Upper lobe of left lung (tissue), 6 donors: ENCODE measurements around the gene CNNM3. TPM values are rescaled to one million over a fixed set of nuclear protein-coding genes. Genes with fewer than 3 reads are reported as not detected.

Experiments used
- ATAC-seq, 2 donors: fragments of 200-7000 bp; cut with Tn5 transposase; one replicate each; pipeline ENCODE4 v1.9.1; 2022; ENCODE audit warnings: mild to moderate bottlenecking in 2 of 2, moderate library complexity in 2 of 2; ENCODE audit not compliant: low FRiP score in 2 of 2
- DNase-seq, 2 donors: peaks; one replicate each; pipeline ENCODE4 v3.0.0-alpha.2; 2019 to 2020
- H3K27ac ChIP-seq, 4 donors: fragments of 200-600 bp; sonication (generic); one replicate each; pipeline ENCODE4 v1.5.1; 2016 to 2019
- H3K27me3 ChIP-seq, 4 donors: fragments of 200-600 bp; sonication (generic); one replicate each; pipeline ENCODE4 v1.5.1; 2017 to 2019
- H3K36me3 ChIP-seq, 4 donors: fragments of 200-600 bp; sonication (generic); one replicate each; pipeline ENCODE4 v1.5.1; 2016 to 2019
- H3K4me1 ChIP-seq, 4 donors: fragments of 200-600 bp; sonication (generic); one replicate each; pipeline ENCODE4 v1.5.1; 2018 to 2019
- H3K4me3 ChIP-seq, 4 donors: fragments of 200-600 bp; sonication (generic); one replicate each; pipeline ENCODE4 v1.5.1; 2017 to 2019; ENCODE audit warnings: mild to moderate bottlenecking in 2 of 4, moderate library complexity in 1 of 4
- H3K9me3 ChIP-seq, 4 donors: fragments of 200-600 bp; sonication (generic); one replicate each; pipeline ENCODE4 v1.5.1; 2018 to 2019
- EP300 ChIP-seq, 4 donors: sonication (generic); formaldehyde crosslinking; IDR thresholded peaks; one replicate each; pipeline ENCODE4 v1.5.1; 2017; ENCODE audit warnings: antibody characterized with exemption in 4 of 4, control low read depth in 2 of 4
- POLR2A ChIP-seq, 4 donors: fragments of 450-650 bp; IDR thresholded peaks; one replicate each; pipeline ENCODE4 v1.5.1; 2016 to 2017; ENCODE audit warnings: antibody characterized with exemption in 4 of 4, mild to moderate bottlenecking in 2 of 4
- POLR2AphosphoS5 ChIP-seq, 2 donors: sonication (generic); formaldehyde crosslinking; IDR thresholded peaks; one replicate each; pipeline ENCODE4 v1.5.1; 2017; ENCODE audit warnings: antibody characterized with exemption in 2 of 2
- WGBS, 2 donors: methylation state at CpG; one replicate each; pipeline ENCODE4 v1.1.5; 2017 to 2018; 5-methylcytosine and 5-hydroxymethylcytosine counted together
- total RNA-seq, 6 donors: library from RNA; depleted of rRNA in 4 of 6; stranded (reverse); fragments of >200 nt in 4 of 6; gene quantifications; one replicate each; pipeline versions ENCODE4 v1.1.0 to v1.2.1, GENCODE V29; 2016 to 2021
- TF ChIP-seq, protein P1 (sequence below), 6 experiments: fragments of 450-650 bp in 4 of 6; fragments of 200-600 bp in 2 of 6; sonication (generic) in 2 of 6; IDR thresholded peaks; one replicate each; pipeline ENCODE4 v1.5.1; 2016 to 2019; ENCODE audit warnings: antibody characterized with exemption in 6 of 6
- donor health status: DM: no; HTN: no; CAD: no; lungs with moderate emphysema.
- donor health status: DM: no; HTN: yes; CAD: no; lungs with severe emphysema.

The CNNM3 gene
- total RNA-seq, 6 donors from 2014 or later, result 17.2 to 52.4 (median 26.5) TPM

DNA sequence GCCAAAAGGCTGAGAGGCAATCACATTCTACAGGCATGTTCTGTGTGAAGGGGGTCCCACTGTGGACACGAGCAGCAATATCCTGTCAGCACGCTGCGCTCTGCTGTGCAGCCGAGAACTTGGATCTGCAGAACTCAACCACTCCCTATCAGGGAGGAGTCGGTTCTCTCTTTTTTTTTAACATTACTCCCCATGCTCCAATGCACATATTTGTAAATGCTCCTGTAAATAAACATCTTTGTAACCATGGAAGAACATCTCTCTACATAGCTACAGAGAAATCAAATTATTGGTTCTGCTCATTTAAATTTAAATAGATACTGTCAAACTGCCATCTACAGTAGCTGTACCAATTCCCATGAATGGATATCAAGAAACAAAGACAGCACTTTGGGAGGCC lies 30.8 kb downstream of the CNNM3 start:
- no peak overlapping the region for H3K4me3 ChIP-seq
- WGBS, 2 donors, result 94 to 98% methylated on average over 5 of the region's 5 CpGs
- no peaks in the 10 kb centered on the region for H3K27me3 ChIP-seq
- no peak overlapping the region for H3K27ac ChIP-seq
- peaks cover 7 to 58% (median 36%) of the 10 kb centered on the region in 4 donors for H3K36me3 ChIP-seq
- H3K4me1 ChIP-seq, result no peaks in the 10 kb centered on the region
- TF ChIP-seq EP300 (IDR thresholded peaks at IDR 0.05) (no peak), POLR2A (IDR thresholded peaks at IDR 0.05) (no peak), POLR2AphosphoS5 (IDR thresholded peaks at IDR 0.05) (no peak)
- TF ChIP-seq, protein P1, sequence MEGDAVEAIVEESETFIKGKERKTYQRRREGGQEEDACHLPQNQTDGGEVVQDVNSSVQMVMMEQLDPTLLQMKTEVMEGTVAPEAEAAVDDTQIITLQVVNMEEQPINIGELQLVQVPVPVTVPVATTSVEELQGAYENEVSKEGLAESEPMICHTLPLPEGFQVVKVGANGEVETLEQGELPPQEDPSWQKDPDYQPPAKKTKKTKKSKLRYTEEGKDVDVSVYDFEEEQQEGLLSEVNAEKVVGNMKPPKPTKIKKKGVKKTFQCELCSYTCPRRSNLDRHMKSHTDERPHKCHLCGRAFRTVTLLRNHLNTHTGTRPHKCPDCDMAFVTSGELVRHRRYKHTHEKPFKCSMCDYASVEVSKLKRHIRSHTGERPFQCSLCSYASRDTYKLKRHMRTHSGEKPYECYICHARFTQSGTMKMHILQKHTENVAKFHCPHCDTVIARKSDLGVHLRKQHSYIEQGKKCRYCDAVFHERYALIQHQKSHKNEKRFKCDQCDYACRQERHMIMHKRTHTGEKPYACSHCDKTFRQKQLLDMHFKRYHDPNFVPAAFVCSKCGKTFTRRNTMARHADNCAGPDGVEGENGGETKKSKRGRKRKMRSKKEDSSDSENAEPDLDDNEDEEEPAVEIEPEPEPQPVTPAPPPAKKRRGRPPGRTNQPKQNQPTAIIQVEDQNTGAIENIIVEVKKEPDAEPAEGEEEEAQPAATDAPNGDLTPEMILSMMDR (IDR thresholded peaks at IDR 0.05), result no peak
- DNase-seq (no peak), ATAC-seq (no peak)
- H3K9me3 ChIP-seq, result no peaks in the 10 kb centered on the region

DNA sequence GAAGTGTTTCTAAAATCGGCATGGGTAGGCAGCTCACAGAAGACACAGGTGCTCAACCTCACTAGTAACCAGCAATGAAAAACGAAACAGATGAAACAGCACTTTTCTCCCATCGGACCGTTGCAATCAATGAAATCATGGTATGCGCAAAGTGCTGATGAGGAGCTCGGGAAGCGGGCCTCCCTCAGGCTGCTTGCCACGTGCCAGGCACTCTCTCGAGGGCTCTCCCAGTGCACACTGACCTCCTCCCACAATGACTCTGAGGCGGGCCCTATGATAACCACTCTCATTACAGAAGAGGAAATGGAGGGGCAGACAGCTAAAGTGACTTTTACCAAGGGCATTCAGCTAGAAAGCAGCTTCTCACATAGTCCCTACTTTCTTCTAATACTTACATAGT lies 31.5 kb downstream of the CNNM3 start:
- TF ChIP-seq EP300 (IDR thresholded peaks at IDR 0.05), result no peak
- no peak for TF ChIP-seq POLR2A (IDR thresholded peaks at IDR 0.05)
- TF ChIP-seq POLR2AphosphoS5 (IDR thresholded peaks at IDR 0.05), result no peak
- TF ChIP-seq, protein P1 (IDR thresholded peaks at IDR 0.05), result no peak

DNA sequence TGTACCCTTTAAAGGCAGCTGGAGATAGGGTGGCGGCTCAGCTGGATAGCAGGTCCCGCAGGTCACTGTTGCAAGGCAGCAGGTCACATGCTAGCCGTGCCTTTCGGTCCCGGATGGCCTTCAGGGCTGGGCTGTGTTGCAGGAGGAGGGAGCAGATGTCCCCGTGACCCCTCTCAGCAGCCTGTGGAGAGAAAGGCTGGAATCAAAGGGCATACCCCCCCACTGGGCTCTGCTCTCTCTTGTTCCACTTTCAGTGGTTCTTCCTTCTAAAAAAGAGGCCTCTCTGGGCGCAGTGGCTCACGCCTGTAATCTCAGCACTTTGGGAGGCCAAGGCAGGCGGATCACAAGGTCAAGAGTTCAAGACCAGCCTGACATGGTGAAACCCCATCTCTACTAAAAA lies 32.2 kb downstream of the CNNM3 start:
- H3K27me3 ChIP-seq, result no peaks in the 10 kb centered on the region
- DNase-seq (no peak), ATAC-seq (no peak)
- no peaks in the 10 kb centered on the region for H3K9me3 ChIP-seq
- H3K4me3 ChIP-seq, result no peak overlapping the region
- no peak overlapping the region for H3K27ac ChIP-seq
- TF ChIP-seq, protein P1 (IDR thresholded peaks at IDR 0.05), result no peak
- no peak for TF ChIP-seq EP300 (IDR thresholded peaks at IDR 0.05)
- no peak for TF ChIP-seq POLR2A (IDR thresholded peaks at IDR 0.05)
- TF ChIP-seq POLR2AphosphoS5 (IDR thresholded peaks at IDR 0.05), result no peak
- H3K4me1 ChIP-seq, result no peaks in the 10 kb centered on the region
- H3K36me3 ChIP-seq, result peaks cover 7 to 70% (median 45%) of the 10 kb centered on the region in 4 donors
- 84 to 92% methylated on average over 6 to 9 of the region's 9 CpGs for WGBS, 2 donors

More for the DNA sequence above, 31.5 kb downstream of the CNNM3 start:
- no peak for ATAC-seq
- Histone ChIP-seq H3K4me3 (no peak overlapping the region), H3K36me3 (peaks cover 7 to 63% (median 40%) of the 10 kb centered on the region in 4 donors), H3K9me3 (no peaks in the 10 kb centered on the region), H3K4me1 (no peaks in the 10 kb centered on the region), H3K27me3 (no peaks in the 10 kb centered on the region), H3K27ac (no peak overlapping the region)
- no peak for DNase-seq
- 81 to 88% methylated on average over 10 of the region's 10 CpGs for WGBS, 2 donors

DNA sequence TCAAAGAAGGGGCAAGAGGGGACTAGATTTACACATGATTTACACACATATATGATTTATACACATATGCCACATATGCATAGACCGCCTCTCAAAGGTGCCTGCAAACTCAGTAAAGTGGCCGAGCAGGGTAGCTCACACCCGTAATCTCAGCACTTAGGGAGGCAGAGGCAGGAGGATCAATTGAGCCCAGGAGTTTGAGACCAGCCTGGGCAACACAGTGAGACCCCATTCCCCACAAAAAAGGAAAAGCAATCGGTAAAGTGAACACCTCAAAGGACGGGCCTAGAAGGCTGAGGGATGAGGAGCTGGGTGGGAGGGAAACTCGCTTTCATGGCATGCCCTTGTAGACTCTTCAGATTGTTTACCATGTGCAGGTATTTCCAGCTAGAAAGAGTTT lies 36.6 kb downstream of the CNNM3 start:
- WGBS, 2 donors, result 89 to 91% methylated on average over 6 of the region's 6 CpGs
- DNase-seq, result no peak

More for the DNA sequence above, 36.6 kb downstream of the CNNM3 start:
- Histone ChIP-seq H3K27me3 (no peaks in the 10 kb centered on the region), H3K4me1 (peaks cover 7 to 13% (median 9%) of the 10 kb centered on the region in 4 donors), H3K9me3 (no peaks in the 10 kb centered on the region), H3K4me3 (no peak overlapping the region), H3K36me3 (peaks cover 7 to 59% (median 47%) of the 10 kb centered on the region in 4 donors), H3K27ac (no peak overlapping the region)
- ATAC-seq, result no peak
- TF ChIP-seq EP300 (IDR thresholded peaks at IDR 0.05) (no peak), POLR2AphosphoS5 (IDR thresholded peaks at IDR 0.05) (no peak), POLR2A (IDR thresholded peaks at IDR 0.05) (no peak)
- TF ChIP-seq, protein P1 (IDR thresholded peaks at IDR 0.05), result no peak
